8988T (cell line): Measurements from ENCODE around the gene RASA3.
"Not testable (repeated sequence)": the region's sequence is repeated elsewhere in the genome, so short reads cannot be mapped to it uniquely, and the experiment has no call there.

ENCODE experiments used
- DNase-seq: peaks from one replicate; pipeline ENCODE4 v3.0.0; 2011

Gene RASA3

DNA sequence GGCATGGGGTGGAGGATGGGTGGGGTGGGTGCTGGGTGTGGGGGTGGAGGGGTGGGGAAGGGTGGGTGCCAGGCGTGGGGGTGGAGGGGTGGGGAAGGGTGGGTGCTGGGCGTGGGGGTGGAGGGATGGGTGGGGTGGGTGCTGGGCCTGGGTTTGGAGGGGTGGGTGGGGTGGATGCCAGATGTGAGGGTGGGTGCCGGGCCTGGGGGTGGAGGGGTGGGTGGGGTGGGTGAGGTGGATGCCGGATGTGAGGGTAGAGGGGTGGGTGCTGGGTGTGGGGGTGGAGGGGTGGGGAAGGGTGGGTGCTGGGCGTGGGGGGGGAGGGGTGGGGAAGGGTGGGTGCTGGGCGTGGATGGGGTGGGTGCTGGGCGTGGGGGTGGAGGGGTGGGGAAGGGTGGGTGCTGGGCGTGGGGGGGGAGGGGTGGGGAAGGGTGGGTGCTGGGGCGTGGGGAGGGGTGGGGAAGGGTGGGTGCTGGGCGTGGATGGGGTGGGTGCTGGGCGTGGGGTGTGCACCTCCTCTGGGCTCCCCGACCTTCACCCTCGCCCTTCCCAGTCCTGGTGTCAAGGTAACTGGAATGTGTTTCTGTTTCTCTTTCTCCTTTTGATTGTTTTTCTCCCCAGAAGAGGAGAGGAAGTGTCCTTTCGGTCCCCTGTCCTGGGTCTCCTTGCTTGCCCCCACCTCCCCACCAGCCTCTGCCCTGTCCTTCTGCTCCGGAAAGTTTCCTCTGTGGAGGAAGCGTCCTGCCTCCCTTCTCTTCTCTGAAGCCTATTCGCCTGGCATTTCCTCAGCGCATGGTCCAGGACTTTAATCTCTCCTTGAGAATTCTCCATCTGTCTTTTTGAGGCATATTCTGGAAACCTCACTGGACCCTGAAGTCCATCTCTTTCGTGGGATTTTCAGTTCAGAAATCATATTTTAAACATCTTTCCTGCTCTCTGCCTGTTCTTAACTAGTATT lies 23.8 kb upstream of the RASA3 start:
- DNase-seq: no peak

DNA sequence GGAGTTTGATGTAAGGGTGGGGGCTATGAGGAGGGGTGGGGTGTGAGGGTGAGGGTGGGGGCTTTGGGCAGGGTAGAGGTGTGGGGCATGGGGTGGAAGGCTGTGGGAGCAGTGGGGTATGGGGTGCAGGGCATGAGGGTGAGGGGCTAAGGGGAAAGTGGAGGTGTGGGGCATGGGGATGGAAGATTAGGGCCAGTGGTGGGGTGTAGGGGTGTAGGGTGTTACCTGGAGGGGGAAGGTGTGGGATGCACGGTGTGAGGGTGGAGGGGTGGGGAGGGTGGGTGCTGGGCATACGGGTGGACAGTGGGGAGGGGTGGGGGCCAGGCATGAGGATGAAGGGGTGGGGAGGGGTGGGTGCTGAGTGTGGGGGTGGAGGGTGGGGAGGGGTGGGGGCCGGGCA lies 22.9 kb upstream of the RASA3 start:
- DNase-seq: no peak

DNA sequence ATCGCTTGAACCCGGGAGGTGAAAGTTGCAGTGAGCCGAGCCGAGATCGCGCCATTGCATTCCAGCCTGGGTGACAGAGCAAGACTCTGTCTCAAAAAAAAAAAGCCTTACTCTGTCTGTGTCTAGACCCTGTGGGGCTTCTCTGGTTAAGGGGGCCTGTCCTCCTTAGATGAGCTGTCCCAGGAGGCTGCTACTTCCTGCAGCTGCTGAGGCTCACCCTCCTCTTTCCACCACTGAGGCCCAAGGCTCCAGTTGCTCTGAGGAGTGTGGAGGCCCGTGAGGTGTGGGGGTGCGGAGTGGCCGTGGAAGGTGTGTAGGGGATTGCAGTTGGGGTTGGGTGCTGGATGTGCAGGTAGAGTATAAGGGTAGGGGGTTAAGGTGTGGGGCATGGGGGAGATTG lies 22.1 kb upstream of the RASA3 start:
- no peak for DNase-seq

DNA sequence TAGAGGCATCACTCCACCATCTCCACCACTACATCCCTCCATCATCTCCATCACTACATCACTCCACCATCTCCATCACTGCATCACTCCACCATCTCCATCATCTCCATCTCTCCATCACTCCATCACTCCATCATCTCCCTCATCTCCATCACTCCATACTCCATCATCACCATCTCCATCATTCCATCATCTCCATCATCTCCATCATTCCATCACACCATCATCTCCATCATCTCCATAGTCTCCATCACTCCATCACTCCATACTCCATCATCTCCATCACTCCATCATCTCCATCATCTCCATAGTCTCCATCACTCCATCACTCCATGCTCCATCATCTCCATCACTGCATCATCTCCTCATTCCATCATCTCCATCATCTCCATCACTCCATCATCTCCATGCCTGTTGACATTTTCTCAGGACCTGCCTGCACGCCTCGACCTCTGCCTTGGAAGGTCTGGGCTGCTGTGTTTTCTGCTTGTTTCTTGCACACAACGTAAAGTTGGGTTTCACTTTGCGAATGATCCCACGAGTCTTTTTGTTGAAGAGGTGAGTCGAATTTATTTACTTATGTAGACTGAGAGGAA lies 21.2 kb upstream of the RASA3 start:
- DNase-seq: no peak

DNA sequence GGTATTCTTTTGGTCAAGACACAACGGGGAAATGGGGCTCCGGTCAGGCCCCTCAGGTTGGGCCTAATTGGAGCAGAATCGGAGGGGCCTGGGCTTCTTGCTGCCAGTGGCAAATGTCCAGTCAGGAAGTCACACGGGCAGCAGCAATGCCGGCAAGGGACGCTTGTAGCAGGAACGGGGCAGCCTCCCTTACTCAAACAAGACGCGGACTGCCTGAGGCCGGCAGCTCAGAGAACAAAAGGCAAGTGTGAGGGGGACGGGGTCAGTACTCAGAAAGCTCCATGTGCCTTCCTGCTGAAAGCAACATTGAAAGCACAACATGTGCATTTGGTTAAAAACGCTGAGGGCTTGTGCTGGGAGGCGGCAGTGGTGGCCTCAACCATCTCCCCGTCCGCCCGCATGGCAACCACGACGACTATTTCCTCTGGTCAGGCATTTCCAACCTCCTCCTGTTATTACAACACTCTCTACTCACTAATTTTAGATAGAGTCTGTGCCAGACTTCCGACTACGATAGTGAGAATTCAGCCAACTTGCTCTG lies 20.5 kb upstream of the RASA3 start:
- DNase-seq: no peak

DNA sequence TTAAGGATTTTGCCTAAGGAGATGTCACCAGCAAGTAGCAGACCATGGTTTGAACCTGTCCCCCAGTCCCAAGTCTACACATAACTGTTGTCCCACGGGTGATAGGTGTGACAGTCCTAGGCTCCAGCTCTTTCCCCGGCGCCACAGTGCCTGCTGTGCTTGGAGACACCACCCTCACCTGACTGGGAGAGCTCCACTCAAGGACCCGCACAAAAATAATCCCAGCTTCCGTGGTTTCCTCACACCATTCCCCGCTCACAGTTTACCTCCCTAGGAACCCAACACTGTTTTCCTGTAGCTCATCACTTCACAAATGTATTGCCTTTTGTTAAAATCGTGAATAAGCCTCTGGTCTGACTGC lies 19.8 kb upstream of the RASA3 start:
- no peak for DNase-seq

DNA sequence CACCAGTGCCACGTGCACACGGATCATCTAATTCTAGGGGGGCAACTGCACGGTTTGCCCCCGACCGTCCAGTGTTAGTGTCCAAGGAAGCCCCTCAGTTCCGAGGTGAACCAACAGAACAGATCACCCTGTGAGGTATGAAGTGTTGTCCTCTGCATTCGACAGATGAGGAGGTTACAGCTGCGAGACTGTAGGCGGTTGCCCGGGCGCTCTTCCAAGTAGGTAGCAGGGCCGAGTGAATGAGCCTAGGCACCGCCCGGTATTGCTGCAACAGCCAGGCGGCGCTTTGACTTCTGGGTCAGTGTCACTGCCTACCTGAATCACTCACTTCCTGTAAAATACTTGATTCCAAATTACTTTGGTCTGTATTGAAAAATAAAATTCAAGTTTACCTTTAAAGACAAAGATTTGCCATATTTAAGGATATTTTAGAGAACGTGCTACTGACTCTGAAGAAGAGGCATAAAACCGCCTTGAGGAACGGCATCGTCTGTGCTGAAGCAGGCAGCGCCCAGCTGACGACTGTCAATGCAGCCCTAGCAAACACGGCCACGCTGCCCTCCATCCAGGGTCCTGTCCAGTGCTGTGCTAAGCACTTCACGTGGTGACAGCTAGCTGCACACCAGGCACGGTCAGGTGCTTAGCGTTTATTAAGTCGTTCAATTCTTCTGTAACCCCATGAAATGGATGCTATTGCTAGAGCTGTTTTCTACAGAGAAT lies 19.3 kb upstream of the RASA3 start:
- DNase-seq: peak; percentile 71

DNA sequence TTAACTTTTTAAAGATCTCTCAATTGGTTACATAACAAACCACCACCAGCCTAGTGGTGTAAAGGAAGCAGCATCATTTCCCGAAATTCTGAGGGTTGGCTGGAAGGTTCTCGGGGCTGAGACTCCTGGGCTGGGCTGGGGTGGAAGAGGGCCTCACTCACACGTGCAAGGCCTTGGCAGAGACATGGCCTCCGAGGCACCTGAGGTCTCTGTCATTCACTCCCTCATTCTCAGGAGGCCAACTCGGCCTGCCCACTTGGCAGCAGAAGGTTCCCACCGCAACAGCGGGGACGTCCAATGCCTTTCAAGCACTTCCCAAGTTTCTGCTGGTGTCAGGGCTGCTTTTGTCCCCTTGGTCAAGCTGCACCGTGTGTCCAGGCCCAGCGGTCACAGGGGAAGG lies 18.6 kb upstream of the RASA3 start:
- DNase-seq: peak; percentile 11

DNA sequence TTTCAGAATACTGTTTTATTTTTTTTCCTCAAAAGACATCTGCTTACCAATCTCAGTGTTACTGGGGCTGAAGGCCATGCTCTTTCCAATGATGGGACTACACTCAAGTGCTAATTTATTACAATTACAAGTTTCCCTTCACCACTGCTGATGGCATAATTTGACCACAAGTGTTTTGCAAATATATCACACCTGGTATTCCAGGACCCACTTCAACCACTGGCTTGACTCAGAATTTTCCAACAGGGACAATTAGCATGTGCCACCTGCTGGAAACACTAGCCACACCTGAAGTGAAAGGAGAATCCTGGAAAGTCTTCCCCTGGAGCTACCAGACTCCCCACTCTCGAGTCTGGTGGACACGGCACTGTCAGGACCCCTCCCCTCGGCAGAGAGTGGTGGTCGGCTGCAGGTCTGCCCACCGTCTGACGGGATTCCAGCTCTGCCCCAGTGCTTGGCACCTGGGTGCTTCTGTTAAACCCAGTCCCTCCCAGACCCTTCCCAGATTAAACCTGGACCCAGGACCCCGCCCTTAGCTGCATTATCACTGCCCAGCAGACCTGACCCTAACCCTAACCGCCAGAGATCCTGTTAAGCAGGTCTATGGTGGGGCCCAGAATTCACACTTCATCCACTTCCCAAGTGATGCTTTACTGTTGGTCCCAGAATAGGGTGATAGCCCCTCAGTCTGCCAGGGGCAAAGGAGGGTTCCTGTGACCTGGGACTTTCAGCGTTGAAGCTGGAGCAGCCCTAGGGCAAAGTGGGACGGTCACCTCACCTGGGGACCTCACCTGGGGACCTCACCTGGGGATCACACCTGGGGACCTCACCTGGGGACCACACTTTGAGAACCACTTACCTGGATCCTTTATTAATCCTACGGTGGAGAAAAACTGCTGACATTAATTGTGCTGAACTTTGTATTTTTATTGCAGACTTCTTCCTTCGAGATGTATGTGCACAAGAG lies 17.6 kb upstream of the RASA3 start:
- DNase-seq: peak; percentile 10

DNA sequence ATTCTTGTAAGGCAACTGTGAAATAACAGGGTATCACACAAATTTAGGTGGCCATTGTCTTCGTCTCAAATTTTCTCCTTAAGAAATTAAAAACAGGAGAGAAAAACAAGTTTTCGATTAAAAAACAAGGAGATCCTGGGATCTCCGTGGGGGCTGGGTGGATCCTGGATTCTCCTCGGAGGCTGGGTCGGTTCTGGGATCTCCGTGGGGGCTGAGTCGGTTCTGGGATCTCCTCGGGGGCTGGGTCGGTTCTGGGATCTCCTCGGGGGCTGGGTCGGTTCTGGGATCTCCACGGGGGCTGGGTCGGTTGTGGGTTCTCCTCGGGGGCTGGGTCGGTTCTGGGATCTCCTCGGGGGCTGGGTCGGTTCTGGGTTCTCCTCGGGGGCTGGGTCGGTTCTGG lies 16.5 kb upstream of the RASA3 start:
- not testable (repeated sequence) for DNase-seq

DNA sequence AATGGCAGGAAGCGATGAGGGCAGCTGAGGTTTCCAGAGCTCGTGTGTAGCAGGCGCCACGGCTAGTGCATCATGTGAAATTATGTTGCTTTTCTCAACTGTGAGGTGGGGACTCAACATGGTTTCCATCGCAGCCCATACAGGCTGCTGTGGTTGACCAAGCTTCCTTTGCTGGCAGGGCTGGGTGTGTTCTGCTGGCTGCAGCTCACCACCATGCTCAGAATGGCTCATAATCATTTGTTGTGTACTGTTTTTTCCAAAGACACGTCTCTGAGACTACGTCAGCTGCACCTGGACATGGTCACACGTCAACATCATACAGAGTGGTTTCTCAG lies 16.1 kb upstream of the RASA3 start:
- no peak for DNase-seq

DNA sequence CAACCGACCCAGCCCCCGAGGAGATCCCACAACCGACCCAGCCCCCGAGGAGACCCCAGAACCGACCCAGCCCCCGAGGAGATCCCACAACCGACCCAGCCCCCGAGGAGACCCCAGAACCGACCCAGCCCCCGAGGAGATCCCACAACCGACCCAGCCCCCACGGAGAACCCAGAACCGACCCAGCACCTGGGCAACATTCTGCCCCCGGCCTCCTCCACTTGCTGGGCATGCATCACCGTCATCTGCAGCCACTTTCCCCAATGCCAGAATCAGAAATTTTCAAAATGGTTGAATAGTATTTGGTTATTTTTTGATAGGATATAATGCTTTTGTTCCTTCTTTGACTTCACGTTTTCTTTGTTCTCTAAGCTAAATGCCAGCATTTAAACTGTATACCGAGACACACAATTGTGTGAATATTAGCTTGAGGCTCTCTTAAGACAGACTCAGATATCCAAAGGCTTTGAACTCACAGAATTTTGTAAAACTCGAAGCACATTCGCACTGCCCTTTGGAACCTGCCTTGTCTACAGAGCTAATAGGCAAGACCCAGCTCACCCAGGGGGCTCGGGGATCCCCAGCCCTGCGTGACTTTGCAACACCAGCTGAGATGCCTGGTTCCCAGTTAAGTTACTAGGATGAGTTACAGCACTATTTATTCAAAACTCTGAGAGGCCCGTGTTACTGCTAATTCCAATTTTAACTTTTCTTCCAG lies 15.5 kb upstream of the RASA3 start:
- no peak for DNase-seq

DNA sequence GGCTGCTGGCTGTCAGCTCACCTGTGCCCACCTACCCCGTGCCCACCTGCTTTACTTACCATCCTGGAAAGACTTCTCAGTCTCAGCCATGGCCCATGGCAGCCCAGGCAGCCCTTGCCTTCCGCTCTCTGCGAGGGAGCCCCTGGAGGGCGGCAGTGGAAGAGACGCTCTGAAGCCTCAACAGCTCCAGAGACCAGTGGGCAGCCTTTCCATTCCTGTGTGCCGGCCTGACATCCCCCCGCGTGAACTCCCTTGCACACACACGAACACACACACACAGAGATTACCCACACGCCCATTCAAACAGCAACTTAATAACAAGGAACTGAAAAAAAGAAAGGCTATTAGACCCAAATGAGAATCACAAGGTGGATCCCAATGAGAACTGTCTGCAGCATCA lies 14.2 kb upstream of the RASA3 start:
- DNase-seq: peak; percentile 77

DNA sequence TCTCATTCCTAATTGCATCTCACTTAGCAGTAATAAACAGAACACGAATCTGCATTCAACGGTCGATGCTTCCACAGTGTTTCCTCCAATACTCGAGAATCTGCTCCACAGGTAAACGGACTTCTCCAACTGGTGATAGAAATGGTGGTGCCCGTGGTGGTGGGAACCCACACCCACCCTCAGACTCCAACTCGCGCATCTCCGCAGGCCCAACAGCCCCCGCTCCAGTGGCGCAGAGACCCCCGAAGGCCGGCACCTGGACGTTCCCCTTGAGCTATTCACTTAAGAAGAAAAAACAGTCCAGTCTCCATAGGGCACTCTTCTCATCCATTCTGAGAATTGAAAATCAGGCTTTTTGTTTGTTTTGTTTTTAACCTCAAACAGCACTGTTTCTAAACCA lies 13.8 kb upstream of the RASA3 start:
- no peak for DNase-seq

DNA sequence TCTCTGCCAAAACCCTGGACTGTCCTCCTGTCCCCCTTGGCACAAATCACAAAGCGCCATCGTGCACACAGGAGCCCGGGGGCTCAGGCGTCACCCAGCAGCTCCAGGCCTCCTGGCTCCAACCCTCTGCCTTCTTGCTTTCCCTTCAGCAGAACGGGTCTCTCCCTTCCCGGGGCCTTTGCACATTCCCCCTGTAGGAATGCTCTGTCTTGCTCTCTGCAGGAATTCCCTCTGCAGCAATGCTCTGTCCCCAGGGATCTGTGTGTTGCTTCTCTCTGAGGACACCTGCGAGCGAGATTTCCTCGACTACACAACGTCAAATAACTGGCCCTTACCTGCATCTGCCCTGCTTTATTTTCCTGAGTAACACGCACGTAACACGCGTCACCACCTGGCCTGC lies 13.3 kb upstream of the RASA3 start:
- no peak for DNase-seq

DNA sequence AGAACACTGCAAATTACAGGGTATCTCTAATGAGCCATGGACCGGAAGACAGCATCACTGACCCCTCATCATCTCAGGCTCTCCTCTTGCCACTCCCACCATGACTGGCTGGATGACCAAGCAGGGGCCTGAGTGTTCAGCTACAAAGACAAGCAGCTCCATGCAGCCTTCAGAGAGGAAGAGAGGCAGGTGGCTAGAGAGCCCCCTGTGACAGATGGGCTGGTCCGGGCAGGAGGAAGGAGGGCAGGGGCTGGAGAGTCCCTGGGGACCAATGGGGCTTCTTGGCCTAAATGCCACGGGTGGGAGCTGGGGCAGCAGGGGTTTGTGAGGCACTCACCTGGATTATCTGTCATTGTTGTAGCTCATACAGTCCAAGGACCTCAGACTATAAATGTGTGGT lies 12.8 kb upstream of the RASA3 start:
- DNase-seq: no peak

DNA sequence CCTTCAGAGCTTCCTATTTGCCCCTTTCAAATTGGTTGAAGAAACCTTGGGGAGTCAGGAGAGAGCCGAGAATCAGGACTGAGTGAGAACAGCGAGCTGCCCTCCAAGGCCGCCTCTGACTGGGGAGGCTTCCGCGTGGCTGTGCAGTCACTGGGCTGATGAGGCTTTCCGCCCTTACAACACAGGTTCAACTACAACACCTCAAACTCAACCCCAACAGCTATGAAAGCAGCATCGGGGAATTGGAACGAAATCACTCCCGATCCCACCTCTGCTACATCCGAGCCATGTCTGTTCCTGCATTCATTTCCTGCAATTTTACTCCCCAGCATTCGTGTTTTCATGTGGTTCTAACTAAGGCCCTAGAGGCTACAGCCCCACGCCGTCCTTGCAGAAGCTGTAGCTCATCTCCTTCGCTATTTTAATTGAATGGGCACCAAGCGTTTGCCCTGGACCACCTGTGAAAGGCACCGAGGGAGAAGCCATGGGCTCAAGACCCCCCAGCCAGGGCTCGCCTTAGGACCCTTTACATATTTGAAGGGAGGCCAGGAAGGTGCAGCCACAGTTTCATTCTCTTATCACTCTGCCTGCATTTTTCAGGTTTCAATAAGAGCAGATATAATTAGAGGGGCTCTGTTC lies 12.3 kb upstream of the RASA3 start:
- no peak for DNase-seq

DNA sequence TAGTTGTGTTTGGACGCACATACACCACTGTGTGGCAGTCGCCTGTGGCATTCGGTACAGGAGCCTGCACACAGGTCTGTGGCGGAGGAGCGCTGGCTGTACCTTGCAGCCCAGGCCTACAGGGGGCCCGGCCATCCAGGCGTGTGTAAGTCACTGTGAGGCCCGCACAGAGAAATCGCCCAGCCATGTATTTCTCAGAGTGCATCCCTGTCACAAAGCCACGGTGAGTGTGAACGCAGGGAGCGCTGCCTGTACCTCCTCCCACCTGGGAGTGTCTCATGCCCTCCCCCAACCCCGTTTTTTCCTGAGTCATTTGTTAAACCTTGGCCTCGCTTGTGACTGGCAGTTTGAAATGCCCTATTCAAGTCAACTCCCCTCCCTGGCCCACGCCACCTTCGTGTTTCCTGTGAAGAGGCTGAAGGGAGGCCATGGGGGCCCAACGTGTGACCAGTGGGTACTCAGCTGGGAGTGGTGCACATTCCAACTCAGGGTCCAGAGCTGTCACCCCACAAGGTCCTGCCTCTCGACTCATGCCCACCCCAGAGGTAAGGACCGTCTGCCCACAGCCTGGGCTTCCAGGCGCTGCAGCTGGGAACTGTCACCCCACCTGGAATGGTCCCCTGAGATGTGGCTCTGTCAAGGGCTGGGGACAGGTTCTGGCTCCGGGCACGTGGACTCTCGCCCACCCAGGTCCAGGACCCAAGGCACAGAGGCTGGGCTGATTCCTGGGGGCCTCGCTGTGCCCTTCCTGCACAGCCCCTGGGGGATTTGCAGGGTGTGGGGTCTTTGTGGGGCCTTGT lies 11.6 kb upstream of the RASA3 start:
- peak; percentile 94 for DNase-seq

DNA sequence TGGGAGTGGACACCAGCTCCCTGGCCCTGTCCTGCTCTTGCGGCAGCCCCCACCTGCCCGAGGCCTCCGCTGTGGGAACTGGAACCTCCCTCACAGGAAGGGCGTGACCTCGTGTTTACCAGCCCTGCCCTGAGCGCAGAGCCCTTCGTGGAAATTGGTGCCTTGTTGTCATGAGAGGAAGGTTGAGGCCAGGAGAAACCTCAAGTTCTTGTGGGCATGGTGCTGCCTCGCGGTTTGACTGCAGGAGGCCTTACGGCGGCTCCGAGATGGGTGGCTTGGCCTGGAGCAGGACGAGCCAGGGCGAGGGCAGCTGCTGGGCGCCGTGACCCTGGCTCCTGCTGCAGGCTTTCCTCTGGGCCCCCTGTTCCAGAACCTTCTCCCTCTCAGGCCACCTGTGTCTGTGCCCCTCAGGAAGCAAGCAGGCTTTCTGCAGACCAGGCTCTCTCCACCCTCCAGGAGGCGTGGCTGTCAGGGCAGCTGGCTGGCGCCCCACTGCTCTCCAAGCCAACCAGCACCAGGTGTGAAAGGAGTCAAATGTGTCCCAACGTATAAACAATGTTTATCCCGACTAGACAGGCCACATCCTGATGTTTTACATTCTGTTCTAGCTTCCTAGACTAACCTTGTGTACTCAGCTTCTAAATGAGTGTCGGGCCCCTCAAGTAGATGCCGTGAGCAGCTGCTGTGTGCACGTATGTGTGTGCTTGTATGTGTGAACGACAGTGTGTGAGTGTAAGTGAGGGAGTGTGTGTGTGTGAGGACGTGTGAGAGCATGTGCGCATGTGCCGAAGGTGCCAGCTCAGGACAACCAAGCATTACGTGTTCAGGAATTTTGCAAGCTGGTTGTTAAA lies 10.4 kb upstream of the RASA3 start:
- no peak for DNase-seq

DNA sequence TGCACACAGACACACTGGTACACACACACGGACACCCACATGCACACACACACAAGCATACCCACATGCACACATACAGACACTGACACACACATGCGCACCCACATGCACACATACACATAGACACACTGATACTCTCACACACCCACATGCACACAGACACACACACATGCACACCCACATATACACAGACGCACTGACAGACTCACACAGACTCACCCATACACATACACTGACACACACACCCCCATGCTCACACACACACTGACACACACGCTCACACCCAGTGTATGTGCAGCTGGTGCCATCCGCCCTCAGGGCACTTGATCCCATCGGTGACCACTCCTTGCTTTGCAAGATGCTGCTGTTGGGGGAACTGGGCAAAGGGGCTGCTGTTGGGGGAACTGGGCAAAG lies 9.7 kb upstream of the RASA3 start:
- DNase-seq: no peak
